Epidermal melanocyte (primary cell): ENCODE data around the gene DBX1.
"Not testable (repeated sequence)": the region's sequence is repeated elsewhere in the genome, so short reads cannot be mapped to it uniquely, and the experiment has no call there.

ENCODE experiments used
- DNase-seq: peaks from one replicate; pipeline ENCODE4 v3.0.0; 2011; ENCODE audit warnings: low spot score; ENCODE audit not compliant: insufficient read length

Gene DBX1

GRCh38 chr11:20161923-20162744 is 1.9 kb upstream of the DBX1 start:
- no peak for DNase-seq

GRCh38 chr11:20161230-20161918 is 1.1 kb upstream of the DBX1 start:
- DNase-seq: no peak

GRCh38 chr11:20159466-20160381 is 551 bp downstream of the DBX1 start:
- no peak for DNase-seq

GRCh38 chr11:20158597-20159257 is 1.5 kb downstream of the DBX1 start:
- peak; percentile 61 for DNase-seq

- no peak for DNase-seq
Observed at GRCh38 chr11:20157728-20158127, 2.5 kb downstream of the DBX1 start.

- no peak for DNase-seq
Observed at GRCh38 chr11:20156876-20157613, 3.2 kb downstream of the DBX1 start.

GRCh38 chr11:20156280-20156875 is 3.9 kb downstream of the DBX1 start:
- no peak for DNase-seq

GRCh38 chr11:20155683-20156279 is 4.5 kb downstream of the DBX1 start:
- no peak for DNase-seq

- no peak for DNase-seq
Observed at GRCh38 chr11:20154381-20154780, 5.9 kb downstream of the DBX1 start.

GRCh38 chr11:20138707-20139106 is 21.6 kb downstream of the DBX1 start:
- no peak for DNase-seq

GRCh38 chr11:20137637-20138036 is 22.6 kb downstream of the DBX1 start:
- DNase-seq: no peak

- DNase-seq: no peak
Observed at GRCh38 chr11:20134991-20135736, 25.1 kb downstream of the DBX1 start.

- DNase-seq: no peak
Observed at GRCh38 chr11:20132667-20133039, 27.6 kb downstream of the DBX1 start.

- DNase-seq: no peak
Observed at GRCh38 chr11:20131788-20132666, 28.2 kb downstream of the DBX1 start.

- DNase-seq: no peak
Observed at GRCh38 chr11:20129665-20130064, 30.6 kb downstream of the DBX1 start.

GRCh38 chr11:20128528-20128825 is 31.8 kb downstream of the DBX1 start:
- not testable (repeated sequence) for DNase-seq

- DNase-seq: peak; percentile 75
Observed at GRCh38 chr11:20127671-20128527, 32.4 kb downstream of the DBX1 start.
